Keratinocyte (primary cell): ENCODE results near the gene HOXD11.

Source experiments
- EZH2 ChIP-seq: IDR thresholded peaks from one replicate; pipeline ENCODE4 v1.6.1; 2012; ENCODE audit warnings: inconsistent platforms, mild to moderate bottlenecking, low read length, moderate library complexity
- TF ChIP-seq, protein P1 (sequence below), 3 experiments: IDR thresholded peaks in 1 of 3; conservative IDR thresholded peaks in 1 of 3; optimal IDR thresholded peaks in 1 of 3; 2 replicates in 2 of 3; 3 replicates in 1 of 3; pipeline versions ENCODE3 to v1.5.1; 2011; ENCODE audit warnings: low read length in 3 of 3, mild to moderate bottlenecking in 3 of 3, moderate library complexity in 2 of 3, control low read depth in 1 of 3, inconsistent platforms in 1 of 3; ENCODE audit not compliant: insufficient read depth in 2 of 3; ENCODE audit errors: extremely low read depth in 1 of 3

DNA sequence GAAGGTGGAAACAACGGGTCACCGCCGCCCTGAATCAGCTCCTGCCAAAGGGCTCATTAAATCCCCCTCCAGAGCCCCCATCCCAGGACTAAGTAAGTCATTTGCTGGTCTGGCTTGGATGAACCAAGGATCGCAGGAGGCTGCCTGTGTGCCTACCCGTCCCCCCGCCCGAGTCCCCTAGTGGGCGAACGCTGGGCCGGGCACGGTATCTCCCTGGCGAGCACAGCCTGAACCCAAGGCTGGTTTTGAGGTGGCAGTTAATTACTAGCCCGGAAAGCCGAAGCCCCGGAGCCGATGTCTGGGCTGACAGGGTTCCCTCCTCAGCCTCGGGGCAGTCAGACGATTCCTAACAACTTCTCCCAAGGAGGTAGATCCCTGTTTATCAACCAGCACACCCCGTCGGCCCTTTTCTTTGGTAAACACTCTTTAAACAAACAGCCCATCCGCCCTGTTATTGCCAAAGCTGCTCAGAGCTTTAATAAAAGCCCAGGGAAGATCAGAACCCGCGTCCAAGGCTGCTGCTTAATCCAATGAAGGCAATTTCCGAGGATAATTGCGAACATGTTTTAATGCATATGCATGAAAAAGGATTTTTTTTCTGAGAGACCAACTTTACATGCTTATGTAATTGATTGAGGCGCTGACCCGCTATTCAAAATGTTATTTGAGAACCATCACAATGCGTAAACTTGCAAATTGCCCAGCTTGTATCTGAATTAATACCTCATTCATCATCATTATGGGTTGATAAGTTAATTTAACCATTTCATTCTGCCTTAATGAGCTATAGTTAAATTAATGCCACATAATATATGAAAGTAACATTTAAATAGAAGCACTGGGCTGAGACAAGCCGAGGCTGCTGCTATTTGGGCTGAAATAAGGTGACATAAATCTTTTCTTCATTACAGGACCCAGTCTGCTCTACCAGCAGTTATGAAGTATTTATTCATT is 33.9 kb upstream of the HOXD11 start:
- TF ChIP-seq, protein P1, sequence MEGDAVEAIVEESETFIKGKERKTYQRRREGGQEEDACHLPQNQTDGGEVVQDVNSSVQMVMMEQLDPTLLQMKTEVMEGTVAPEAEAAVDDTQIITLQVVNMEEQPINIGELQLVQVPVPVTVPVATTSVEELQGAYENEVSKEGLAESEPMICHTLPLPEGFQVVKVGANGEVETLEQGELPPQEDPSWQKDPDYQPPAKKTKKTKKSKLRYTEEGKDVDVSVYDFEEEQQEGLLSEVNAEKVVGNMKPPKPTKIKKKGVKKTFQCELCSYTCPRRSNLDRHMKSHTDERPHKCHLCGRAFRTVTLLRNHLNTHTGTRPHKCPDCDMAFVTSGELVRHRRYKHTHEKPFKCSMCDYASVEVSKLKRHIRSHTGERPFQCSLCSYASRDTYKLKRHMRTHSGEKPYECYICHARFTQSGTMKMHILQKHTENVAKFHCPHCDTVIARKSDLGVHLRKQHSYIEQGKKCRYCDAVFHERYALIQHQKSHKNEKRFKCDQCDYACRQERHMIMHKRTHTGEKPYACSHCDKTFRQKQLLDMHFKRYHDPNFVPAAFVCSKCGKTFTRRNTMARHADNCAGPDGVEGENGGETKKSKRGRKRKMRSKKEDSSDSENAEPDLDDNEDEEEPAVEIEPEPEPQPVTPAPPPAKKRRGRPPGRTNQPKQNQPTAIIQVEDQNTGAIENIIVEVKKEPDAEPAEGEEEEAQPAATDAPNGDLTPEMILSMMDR (optimal IDR thresholded peaks at IDR 0.05 in 1 of 3, IDR thresholded peaks at IDR 0.05 in 1 of 3, conservative IDR thresholded peaks at IDR 0.05 in 1 of 3; ENCODE audit: extremely low read depth in 1 of 3, insufficient read depth in 2 of 3, low read length in 3 of 3) = no peak
- peak; percentile 79 for TF ChIP-seq EZH2
